ENCODE data around the gene BANF2. TPM values are rescaled to one million over a fixed set of nuclear protein-coding genes. Genes with fewer than 3 reads are reported as not detected.

The BANF2 gene
- total RNA-seq, 1 experiment from 2014 or later, result not detected

GRCh38 chr20:17655286-17655651 is 44.5 kb upstream of the BANF2 start:
- H4K8ac ChIP-seq (replicated peaks; ENCODE audit: insufficient read length, low read depth, low read length), result no peak overlapping the region
- no peak overlapping the region for H3K4me2 ChIP-seq (ENCODE audit: insufficient read depth, insufficient read length, low read length)
- no peak overlapping the region for H3K23ac ChIP-seq (ENCODE audit: insufficient read length, low read depth, low read length)
- no peaks in the 10 kb centered on the region for H3K23me2 ChIP-seq (ENCODE audit: insufficient read length, low read depth, low read length, poor library complexity, severe bottlenecking)
- H2BK12ac ChIP-seq (ENCODE audit: insufficient read length, low read depth, low read length), result no peak overlapping the region
- Mint-ChIP-seq H3K27me3 (ENCODE audit: low read depth) (no peaks in the 10 kb centered on the region; the same call in 1 of the 2 replicates), H3K27ac (peak overlapping the region; percentile 84 to 95 (median 93); a peak in 6 of 7 replicates), H3K4me3 (no peak overlapping the region), H3K36me3 (ENCODE audit: insufficient read depth in 1 of 3, low read depth in 3 of 3) (peaks cover 40 to 45% (median 44%) of the 10 kb centered on the region in 3 experiments), H3K9me3 (peaks cover 11 to 21% of the 10 kb centered on the region in 2 experiments), H3K4me1 (peaks cover 38 to 53% of the 10 kb centered on the region in 2 experiments)
- no peaks in the 10 kb centered on the region for H3K27me3 ChIP-seq (ENCODE audit: insufficient read depth, low read length)
- H3K27ac ChIP-seq (ENCODE audit: insufficient read length, low read depth, low read length), result no peak overlapping the region
- H2BK5ac ChIP-seq (ENCODE audit: insufficient read length, low read length), result no peak overlapping the region
- no peak overlapping the region for H2AK5ac ChIP-seq (ENCODE audit: insufficient read length, low read length)
- H3K14ac ChIP-seq (ENCODE audit: insufficient read depth, low read length), result no peak overlapping the region
- no peak overlapping the region for H3K4ac ChIP-seq (ENCODE audit: low read depth, low read length)
- H2BK15ac ChIP-seq (ENCODE audit: low read depth, low read length), result no peak overlapping the region
- H3K4me1 ChIP-seq (ENCODE audit: insufficient read depth, low read length), result peaks cover 2% of the 10 kb centered on the region; the same call in 1 of the 2 replicates
- H3T11ph ChIP-seq (ENCODE audit: low read length), result no peak overlapping the region
- whole genome bisulfite sequencing (ENCODE audit: extremely low coverage, insufficient read length, low lambda C conversion rate), result no CpG with 5 or more reads among the region's 7 CpGs
- no peak overlapping the region for H4K91ac ChIP-seq (ENCODE audit: insufficient read length, low read depth, low read length)
- H2AFZ ChIP-seq (ENCODE audit: low read length), result no peak overlapping the region
- H3K18ac ChIP-seq (ENCODE audit: insufficient read length, low read depth, low read length), result no peak overlapping the region
- H3K9ac ChIP-seq (ENCODE audit: extremely low read depth, insufficient read length, low read length), result no peak overlapping the region
- no peak overlapping the region for H2BK20ac ChIP-seq (ENCODE audit: low read depth, low read length, poor library complexity, severe bottlenecking)
- TF ChIP-seq, protein P1, sequence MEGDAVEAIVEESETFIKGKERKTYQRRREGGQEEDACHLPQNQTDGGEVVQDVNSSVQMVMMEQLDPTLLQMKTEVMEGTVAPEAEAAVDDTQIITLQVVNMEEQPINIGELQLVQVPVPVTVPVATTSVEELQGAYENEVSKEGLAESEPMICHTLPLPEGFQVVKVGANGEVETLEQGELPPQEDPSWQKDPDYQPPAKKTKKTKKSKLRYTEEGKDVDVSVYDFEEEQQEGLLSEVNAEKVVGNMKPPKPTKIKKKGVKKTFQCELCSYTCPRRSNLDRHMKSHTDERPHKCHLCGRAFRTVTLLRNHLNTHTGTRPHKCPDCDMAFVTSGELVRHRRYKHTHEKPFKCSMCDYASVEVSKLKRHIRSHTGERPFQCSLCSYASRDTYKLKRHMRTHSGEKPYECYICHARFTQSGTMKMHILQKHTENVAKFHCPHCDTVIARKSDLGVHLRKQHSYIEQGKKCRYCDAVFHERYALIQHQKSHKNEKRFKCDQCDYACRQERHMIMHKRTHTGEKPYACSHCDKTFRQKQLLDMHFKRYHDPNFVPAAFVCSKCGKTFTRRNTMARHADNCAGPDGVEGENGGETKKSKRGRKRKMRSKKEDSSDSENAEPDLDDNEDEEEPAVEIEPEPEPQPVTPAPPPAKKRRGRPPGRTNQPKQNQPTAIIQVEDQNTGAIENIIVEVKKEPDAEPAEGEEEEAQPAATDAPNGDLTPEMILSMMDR (conservative IDR thresholded peaks at IDR 0.05), result peak; percentile 40; the same call in 2 of the 3 replicates
- no peaks in the 10 kb centered on the region for H4K20me1 ChIP-seq (ENCODE audit: control insufficient read depth, insufficient read depth, insufficient read length)
- H3K56ac ChIP-seq (ENCODE audit: insufficient read length, low read depth, low read length), result no peak overlapping the region
- H3K79me2 ChIP-seq (ENCODE audit: insufficient read depth, low read length), result peaks cover 21% of the 10 kb centered on the region; the same call in 1 of the 2 replicates
- H3K9me3 ChIP-seq (ENCODE audit: control insufficient read depth, low read depth, low read length), result no peaks in the 10 kb centered on the region
- DNase-seq, result peak; percentile 50
- no peak overlapping the region for H2BK120ac ChIP-seq (ENCODE audit: low read depth, low read length, poor library complexity, severe bottlenecking)
- H3K79me1 ChIP-seq (ENCODE audit: insufficient read depth, low read depth, low read length, poor library complexity, severe bottlenecking), result peaks cover 4% of the 10 kb centered on the region
- no peak overlapping the region for H4K5ac ChIP-seq (ENCODE audit: insufficient read length, low read depth, low read length)
